Hepatocyte (in vitro differentiated cells): ENCODE measurements around the gene GNG13.

ENCODE experiments used
- CTCF ChIP-seq: fragments of 200-600 bp; sonication (generic); IDR thresholded peaks from 2 replicates; pipeline ENCODE4 v1.5.1; 2016; ENCODE audit warnings: antibody characterized with exemption, mild to moderate bottlenecking; ENCODE audit not compliant: poor library complexity
- EZH2 ChIP-seq: fragments of 200-600 bp; sonication (generic); IDR thresholded peaks from 2 replicates; pipeline ENCODE4 v1.6.1; 2016; ENCODE audit warnings: antibody characterized with exemption, mild to moderate bottlenecking, borderline replicate concordance
- EZH2phosphoT487 ChIP-seq: fragments of 200-600 bp; sonication (generic); IDR thresholded peaks from one replicate; pipeline ENCODE4 v1.6.1; 2018; ENCODE audit warnings: antibody characterized with exemption, mild to moderate bottlenecking, low read depth, moderate library complexity; ENCODE audit not compliant: unreplicated experiment, severe bottlenecking

GRCh38 chr16:791131-791530 lies 9.4 kb downstream of the GNG13 start:
- no peak for TF ChIP-seq EZH2phosphoT487
- no peak for TF ChIP-seq EZH2
- TF ChIP-seq CTCF, result no peak
